GM11168 (cell line): ENCODE measurements around the gene CYP2S1.

ENCODE experiments used
- in situ Hi-C: fragments of 300-500 bp; cut with MboI; formaldehyde crosslinking; loops from one replicate; pipeline ENCODE4 v1.12.0; 2022; ENCODE audit warnings: low sequenced_read_pairs; ENCODE audit not compliant: unreplicated experiment

CYP2S1 gene

GRCh38 chr19:41193430-41194156, 574 bp downstream of the CYP2S1 start:
- in situ Hi-C loops, result no loop called here

GRCh38 chr19:41194157-41194552, 1.1 kb downstream of the CYP2S1 start:
- in situ Hi-C loops, result no loop called here

GRCh38 chr19:41195675-41196497, 2.9 kb downstream of the CYP2S1 start:
- in situ Hi-C loops, result no loop called here

- in situ Hi-C loops, result no loop called here
Measured at GRCh38 chr19:41198559-41198958, 5.5 kb downstream of the CYP2S1 start.

- in situ Hi-C loops, result loop anchor here (10.0 kb wide), 1 partner anchor 111 kb away; the partner anchor contains the start of gene CCDC97
Measured at GRCh38 chr19:41203371-41203770, 10.4 kb downstream of the CYP2S1 start.

- in situ Hi-C loops, result loop anchor here (10.0 kb wide), 1 partner anchor 110 kb away; the partner anchor contains the start of gene CCDC97
Measured at GRCh38 chr19:41204338-41204737, 11.3 kb downstream of the CYP2S1 start.

- in situ Hi-C loops, result loop anchor here (10.0 kb wide), 1 partner anchor 109 kb away; the partner anchor contains the start of gene CCDC97
Measured at GRCh38 chr19:41205995-41206394, 13.0 kb downstream of the CYP2S1 start.

GRCh38 chr19:41206456-41206855, 13.4 kb downstream of the CYP2S1 start:
- in situ Hi-C loops, result loop anchor here (10.0 kb wide), 1 partner anchor 108 kb away; the partner anchor contains the start of gene CCDC97

- in situ Hi-C loops, result loop anchor here (10.0 kb wide), 1 partner anchor 108 kb away; the partner anchor contains the start of gene CCDC97
Measured at GRCh38 chr19:41206926-41207750, 14.1 kb downstream of the CYP2S1 start.

GRCh38 chr19:41214161-41214560, 21.1 kb downstream of the CYP2S1 start:
- in situ Hi-C loops, result loop anchor here (5.0 kb wide), 1 partner anchor 38 kb away; no protein-coding TSS in a partner anchor

GRCh38 chr19:41217741-41218140, 24.7 kb downstream of the CYP2S1 start:
- in situ Hi-C loops, result no loop called here

- in situ Hi-C loops, result no loop called here
Measured at GRCh38 chr19:41218249-41218614, 25.2 kb downstream of the CYP2S1 start.

GRCh38 chr19:41218615-41219507, 25.8 kb downstream of the CYP2S1 start, which contains the start of gene AXL:
AXL (plus strand) TSS chr19:41219223; CDS start chr19:41219393, 170 bp downstream.
- in situ Hi-C loops, result no loop called here

GRCh38 chr19:41219924-41220567, 27.0 kb downstream of the CYP2S1 start:
- in situ Hi-C loops, result no loop called here

- in situ Hi-C loops, result no loop called here
Measured at GRCh38 chr19:41220811-41221210, 27.8 kb downstream of the CYP2S1 start.

- in situ Hi-C loops, result no loop called here
Measured at GRCh38 chr19:41221514-41222205, 28.6 kb downstream of the CYP2S1 start.

- in situ Hi-C loops, result no loop called here
Measured at GRCh38 chr19:41222240-41222639, 29.2 kb downstream of the CYP2S1 start.
